HG03108 (cell line): ENCODE data around the gene MTRF1.
"Not testable (repeated sequence)": the region's sequence is repeated elsewhere in the genome, so short reads cannot be mapped to it uniquely, and the experiment has no call there.

ENCODE experiments used
- ATAC-seq: cut with Tn5 transposase; IDR thresholded peaks from one replicate; pipeline ENCODE4 v1.9.1; 2021; ENCODE audit warnings: moderate library complexity; ENCODE audit not compliant: unreplicated experiment

The MTRF1 gene

DNA sequence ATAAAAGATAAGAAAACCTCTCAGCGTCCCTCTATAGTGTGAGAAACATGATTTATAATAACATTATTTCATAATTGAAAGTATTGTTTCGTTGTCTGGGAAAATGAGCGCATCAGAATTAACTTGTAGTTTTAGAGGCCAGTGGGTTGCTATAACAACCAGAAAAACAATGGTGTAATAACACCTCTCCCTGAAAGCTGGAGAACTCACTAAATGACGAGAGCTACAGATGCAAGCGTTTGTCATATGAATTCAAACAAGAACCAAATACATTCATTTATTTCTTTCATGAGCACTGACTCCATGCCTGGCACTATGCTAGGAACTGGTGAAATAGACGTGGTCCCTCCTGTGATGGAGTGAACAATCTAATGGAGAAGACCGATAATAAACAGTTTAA, 85.3 kb downstream of the MTRF1 start:
- no peak for ATAC-seq

- ATAC-seq: no peak
Observed at GRCh38 chr13:41177616-41178015, 85.8 kb downstream of the MTRF1 start.

DNA sequence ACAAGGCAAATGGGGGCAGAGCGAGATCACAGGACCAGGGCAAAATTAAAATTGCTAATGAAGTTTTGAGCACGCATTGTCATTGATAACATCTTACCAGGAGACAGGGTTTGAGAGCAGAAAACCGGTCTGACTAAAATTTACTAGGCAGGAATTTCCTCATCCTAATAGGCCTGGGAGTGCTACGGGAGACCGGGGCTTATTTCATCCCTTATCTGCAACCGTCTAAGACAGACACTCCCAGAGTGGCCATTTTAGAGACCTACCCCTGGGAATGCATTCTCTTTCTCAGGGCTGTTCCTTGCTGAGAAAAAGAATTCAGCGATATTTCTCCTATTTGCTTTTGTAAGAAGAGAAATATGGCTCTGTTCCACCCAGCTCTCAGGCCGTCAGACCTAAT, 87.8 kb downstream of the MTRF1 start:
- not testable (repeated sequence) for ATAC-seq
